BJ (cell line): Measurements from ENCODE around the gene NUCB2. TPM values are rescaled to one million over a fixed set of nuclear protein-coding genes. Genes with fewer than 3 reads are reported as not detected.

ENCODE experiments used
- CTCF ChIA-PET: fragments of 350-600 bp; formaldehyde crosslinking; extraction: SDS; loops from one replicate; lab custom pipeline; 2021; ENCODE audit warnings: antibody characterized with exemption, inconsistent platforms; lab: Yijun Ruan, JAX
- POLR2A ChIA-PET: fragments of 300-600 bp; sonication (Branson Sonifier 250); formaldehyde crosslinking; extraction: SDS; loops from one replicate; lab custom pipeline; 2021; ENCODE audit warnings: antibody characterized with exemption; lab: Charles Lee
- DNase-seq: peaks from one replicate; pipeline ENCODE4 v3.0.0-alpha.2; 2011; ENCODE audit warnings: low read depth
- H3K27me3 ChIP-seq: 2 replicates; pipeline ENCODE4 v1.6.0; 2011; ENCODE audit warnings: low read length; ENCODE audit not compliant: control insufficient read depth, insufficient read depth
- H3K36me3 ChIP-seq: 2 replicates; pipeline ENCODE4 v1.5.1; 2011; ENCODE audit warnings: low read length; ENCODE audit not compliant: control insufficient read depth, insufficient read depth
- H3K4me3 ChIP-seq: 2 replicates; pipeline ENCODE4 v1.5.1; 2011; ENCODE audit warnings: low read depth, mild to moderate bottlenecking, control low read depth, low read length
- CTCF ChIP-seq: IDR thresholded peaks from 2 replicates; pipeline ENCODE4 v1.5.1; 2011; ENCODE audit warnings: low read depth, mild to moderate bottlenecking, control low read depth, inconsistent platforms, low read length, moderate library complexity; ENCODE audit not compliant: insufficient read depth
- polyA plus RNA-seq: library from polyadenylated mRNA; depleted of rRNA; stranded (reverse); fragments of >200 nt; gene quantifications from 2 replicates; pipeline ENCODE4 v1.2.3, GENCODE V29; 2011

The NUCB2 gene
- polyA plus RNA-seq, 1 experiment, result 119 TPM

- H3K27me3 ChIP-seq, result no peaks in the 10 kb centered on the region
- H3K36me3 ChIP-seq, result no peaks in the 10 kb centered on the region
- DNase-seq, result no peak
- CTCF ChIA-PET, result interaction anchor here (1.0 kb wide), 1 partner anchor 121 kb away, joined by 3 read pairs; no protein-coding TSS in a partner anchor
- POLR2A ChIA-PET, result no interaction called here
- TF ChIP-seq CTCF, result 0 out of 2 replicates have a peak, but pooled peaks have one; percentile 33
- peak overlapping the region; percentile 53 for H3K4me3 ChIP-seq
Measured at GRCh38 chr11:17351172-17351509, 74.6 kb downstream of the NUCB2 start.

- TF ChIP-seq CTCF, result 0 out of 2 replicates have a peak, but pooled peaks have one; percentile 5
Measured at GRCh38 chr11:17351510-17352176, 75.1 kb downstream of the NUCB2 start, which contains the start of gene NCR3LG1. Gene NCR3LG1, plus strand, starts transcription at chr11:17351800. Its CDS starts 170 bp downstream, at chr11:17351970.

GRCh38 chr11:17352950-17353820 is 76.6 kb downstream of the NUCB2 start:
- Histone ChIP-seq H3K4me3 (peak overlapping the region; percentile 53), H3K36me3 (no peaks in the 10 kb centered on the region), H3K27me3 (no peaks in the 10 kb centered on the region)
- ChIA-PET POLR2A (interaction anchor here (0.6 kb wide), 1 partner anchor 15 kb away, joined by 3 read pairs; no protein-coding TSS in a partner anchor), CTCF (interaction anchor here (0.5 to 3.5 kb wide), 19 partner anchors 8 to 346 kb away, joined by 3 to 42 read pairs (median 4); no protein-coding TSS in a partner anchor)
- 0 out of 2 replicates have a peak, but pooled peaks have one; percentile 5 for TF ChIP-seq CTCF
- DNase-seq, result peak; percentile 9

More at GRCh38 chr11:17351510-17352176, 75.1 kb downstream of the NUCB2 start, which contains the start of gene NCR3LG1:
- Histone ChIP-seq H3K27me3 (no peaks in the 10 kb centered on the region), H3K4me3 (peak within 1 kb of the TSS; percentile 53), H3K36me3 (no peaks in the 10 kb centered on the region)
- peak; percentile 5 for DNase-seq
- POLR2A ChIA-PET, result interaction anchor here (1.1 kb wide), 1 partner anchor 8 kb away, joined by 26 read pairs; no protein-coding TSS in a partner anchor
- CTCF ChIA-PET, result no interaction called here

GRCh38 chr11:17353821-17354600 is 77.5 kb downstream of the NUCB2 start:
- H3K36me3 ChIP-seq, result no peaks in the 10 kb centered on the region
- ChIA-PET POLR2A (interaction anchor here (0.6 kb wide), 2 partner anchors 14 to 174 kb away, joined by 3 to 5 read pairs; no protein-coding TSS in a partner anchor), CTCF (interaction anchor here (0.5 to 3.5 kb wide), 25 partner anchors 9 to 510 kb away, joined by 3 to 42 read pairs (median 4); partner anchors contain the start of gene KCNJ11)
- H3K4me3 ChIP-seq, result peak overlapping the region; percentile 53
- H3K27me3 ChIP-seq, result no peaks in the 10 kb centered on the region
- DNase-seq, result no peak
- TF ChIP-seq CTCF, result no peak
